ENCODE data around the gene ANXA1.

GRCh38 chr9:73138516-73138915, 13.1 kb upstream of the ANXA1 start:
- TF ChIP-seq, protein P1, sequence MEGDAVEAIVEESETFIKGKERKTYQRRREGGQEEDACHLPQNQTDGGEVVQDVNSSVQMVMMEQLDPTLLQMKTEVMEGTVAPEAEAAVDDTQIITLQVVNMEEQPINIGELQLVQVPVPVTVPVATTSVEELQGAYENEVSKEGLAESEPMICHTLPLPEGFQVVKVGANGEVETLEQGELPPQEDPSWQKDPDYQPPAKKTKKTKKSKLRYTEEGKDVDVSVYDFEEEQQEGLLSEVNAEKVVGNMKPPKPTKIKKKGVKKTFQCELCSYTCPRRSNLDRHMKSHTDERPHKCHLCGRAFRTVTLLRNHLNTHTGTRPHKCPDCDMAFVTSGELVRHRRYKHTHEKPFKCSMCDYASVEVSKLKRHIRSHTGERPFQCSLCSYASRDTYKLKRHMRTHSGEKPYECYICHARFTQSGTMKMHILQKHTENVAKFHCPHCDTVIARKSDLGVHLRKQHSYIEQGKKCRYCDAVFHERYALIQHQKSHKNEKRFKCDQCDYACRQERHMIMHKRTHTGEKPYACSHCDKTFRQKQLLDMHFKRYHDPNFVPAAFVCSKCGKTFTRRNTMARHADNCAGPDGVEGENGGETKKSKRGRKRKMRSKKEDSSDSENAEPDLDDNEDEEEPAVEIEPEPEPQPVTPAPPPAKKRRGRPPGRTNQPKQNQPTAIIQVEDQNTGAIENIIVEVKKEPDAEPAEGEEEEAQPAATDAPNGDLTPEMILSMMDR (IDR thresholded peaks at IDR 0.05; ENCODE audit: low read length), result no peak
- TF ChIP-seq EZH2 (IDR thresholded peaks at IDR 0.05; ENCODE audit: borderline replicate concordance, low read length), result no peak

All from OCI-LY1 (cell line).